Transverse colon (tissue), 4 donors: ENCODE results near the gene TBL3. TPM values are rescaled to one million over a fixed set of nuclear protein-coding genes. Genes with fewer than 3 reads are reported as not detected.
A peak's percentile ranks its signal among the peaks of the same experiment; 100 is the strongest.

Source experiments
- DNase-seq: peaks from one replicate; pipeline ENCODE4 v3.0.0-alpha.2; 2019
- H3K27ac ChIP-seq, 4 donors: fragments of 200-600 bp; sonication (generic); 2 replicates each; pipeline ENCODE4 v1.5.1; 2016 to 2018; ENCODE audit warnings: inconsistent platforms in 4 of 4
- H3K27me3 ChIP-seq: fragments of 200-600 bp; sonication (generic); 2 replicates; pipeline ENCODE4 v1.5.1; 2017; ENCODE audit warnings: inconsistent platforms
- H3K36me3 ChIP-seq, 4 donors: fragments of 200-600 bp; sonication (generic); 2 replicates each; pipeline ENCODE4 v1.5.1; 2017 to 2019; ENCODE audit warnings: inconsistent platforms in 4 of 4
- H3K4me1 ChIP-seq, 4 donors: fragments of 200-600 bp; sonication (generic); 2 replicates each; pipeline ENCODE4 v1.5.1; 2017 to 2020; ENCODE audit warnings: inconsistent platforms in 4 of 4
- H3K4me3 ChIP-seq, 4 donors: fragments of 200-600 bp; sonication (generic); 1 replicate in 1 of 4; 2 replicates in 3 of 4; pipeline versions ENCODE4 v1.5.1 to v1.6.1; 2017 to 2019; ENCODE audit warnings: inconsistent platforms in 4 of 4
- H3K9me3 ChIP-seq, 2 donors: fragments of 200-600 bp; sonication (generic); 2 replicates each; pipeline ENCODE4 v1.5.1; 2017 to 2019; ENCODE audit warnings: inconsistent platforms in 2 of 2
- EP300 ChIP-seq: sonication (generic); formaldehyde crosslinking; IDR thresholded peaks from one replicate; pipeline ENCODE4 v1.6.1; 2017; ENCODE audit warnings: antibody characterized with exemption, low read depth
- POLR2A ChIP-seq: fragments of 450-650 bp; IDR thresholded peaks from one replicate; pipeline ENCODE4 v1.6.1; 2016; ENCODE audit warnings: antibody characterized with exemption, mild to moderate bottlenecking, moderate library complexity
- POLR2AphosphoS5 ChIP-seq, 3 donors: sonication (generic); formaldehyde crosslinking; IDR thresholded peaks; one replicate each; pipeline ENCODE4 v1.6.1; 2016; ENCODE audit warnings: antibody characterized with exemption in 3 of 3
- WGBS, 2 donors: methylation state at CpG; one replicate each; pipeline ENCODE4 v1.1.5; 2018; ENCODE audit warnings: low coverage in 1 of 2; 5-methylcytosine and 5-hydroxymethylcytosine counted together
- in situ Hi-C, 4 donors: fragments of 200-750 bp; cut with MboI; loops; one replicate each; pipeline versions ENCODE4 v1.15.0 to v1.15.1; 2017; ENCODE audit warnings: low sequenced_read_pairs in 3 of 4, low pct_ligation_motif_present in 1 of 4, low pct_unique_long_range_greater_than_20kb in 1 of 4
- intact Hi-C: fragments of 100-400 bp; cut with DNase I; formaldehyde crosslinking; loops from one replicate; pipeline ENCODE4 v1.15.1; 2023; ENCODE audit warnings: low total_unique reads
- total RNA-seq, 4 donors: library from RNA; depleted of rRNA; stranded (reverse); fragments of >200 nt; gene quantifications; one replicate each; pipeline ENCODE4 v1.1.0, GENCODE V29; 2016
- TF ChIP-seq, protein P1 (sequence below), 5 experiments: fragments of 200-600 bp in 3 of 5; fragments of 450-650 bp in 2 of 5; sonication (generic) in 3 of 5; IDR thresholded peaks; 1 replicate in 2 of 5; 2 replicates in 3 of 5; pipeline ENCODE4 v1.5.1; 2016 to 2017; ENCODE audit warnings: antibody characterized with exemption in 5 of 5, inconsistent platforms in 3 of 5, mild to moderate bottlenecking in 2 of 5, moderate library complexity in 1 of 5

The TBL3 gene
- total RNA-seq, 4 donors from 2014 or later = 23.2 to 31.0 (median 28.2) TPM

DNA sequence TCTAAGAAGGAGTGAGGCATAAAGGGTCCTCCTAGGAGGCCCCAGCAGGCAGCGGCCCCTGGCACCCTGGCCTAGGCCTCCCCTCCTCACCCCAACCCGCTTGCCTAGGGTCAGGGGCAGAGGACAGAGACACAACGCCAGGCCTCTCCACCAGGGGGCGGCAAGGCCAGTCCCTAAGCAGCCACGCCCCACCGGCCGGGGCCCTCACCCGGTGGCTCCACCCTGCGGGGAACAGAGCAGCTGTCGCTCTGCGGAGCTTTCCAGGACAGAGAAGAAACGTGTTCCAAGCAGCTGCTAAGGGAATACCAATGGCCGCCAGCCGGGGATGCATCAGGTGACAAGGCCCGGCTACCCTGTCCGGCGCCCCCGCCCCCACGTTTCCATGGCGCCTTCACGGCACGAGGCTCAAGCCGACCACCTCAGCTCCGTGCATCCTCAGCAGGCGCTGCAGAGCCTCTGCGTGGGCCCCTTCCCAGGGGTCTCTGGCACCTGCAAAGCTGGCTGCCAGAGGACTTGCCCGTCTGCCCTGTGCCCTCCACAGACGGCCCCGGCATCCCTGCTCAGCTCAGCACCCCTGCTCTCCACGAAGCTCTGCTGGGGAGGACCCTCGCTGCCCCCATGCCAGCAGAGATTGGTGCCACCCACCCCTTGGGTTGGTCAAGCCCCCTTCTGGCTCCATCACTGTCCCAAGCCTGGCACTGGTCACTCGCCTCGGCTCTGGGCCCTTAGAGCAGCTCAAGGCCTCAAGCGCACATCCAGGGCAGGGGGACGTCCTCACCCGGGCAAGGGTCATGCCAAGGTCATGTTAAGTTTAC, 32.2 kb downstream of the TBL3 start:
- Histone ChIP-seq H3K9me3 (no peaks in the 10 kb centered on the region), H3K4me3 (peak overlapping the region in 1 of 4 donors; percentile 4), H3K4me1 (peaks cover 29 to 50% (median 40%) of the 10 kb centered on the region in 4 donors), H3K27me3 (no peaks in the 10 kb centered on the region), H3K27ac (peak overlapping the region; percentile 52 to 79 (median 62)), H3K36me3 (peaks cover 0 to 34% (median 23%) of the 10 kb centered on the region in 4 donors)
- in situ Hi-C loops (loop anchor here in 1 of 4 donors (25.0 kb wide), 1 partner anchor 133 kb away; the partner anchor contains the start of genes PKD1 and RAB26), intact Hi-C loops (loop anchor here (10.0 kb wide), 1 partner anchor 231 kb away; the partner anchor contains the start of gene DNASE1L2)
- DNase-seq = peak; percentile 95
- 40% methylated on average over 26 of the region's 36 CpGs; no CpG with 5 or more reads in 1 of the 2 donors for WGBS, 2 donors
- TF ChIP-seq, protein P1, sequence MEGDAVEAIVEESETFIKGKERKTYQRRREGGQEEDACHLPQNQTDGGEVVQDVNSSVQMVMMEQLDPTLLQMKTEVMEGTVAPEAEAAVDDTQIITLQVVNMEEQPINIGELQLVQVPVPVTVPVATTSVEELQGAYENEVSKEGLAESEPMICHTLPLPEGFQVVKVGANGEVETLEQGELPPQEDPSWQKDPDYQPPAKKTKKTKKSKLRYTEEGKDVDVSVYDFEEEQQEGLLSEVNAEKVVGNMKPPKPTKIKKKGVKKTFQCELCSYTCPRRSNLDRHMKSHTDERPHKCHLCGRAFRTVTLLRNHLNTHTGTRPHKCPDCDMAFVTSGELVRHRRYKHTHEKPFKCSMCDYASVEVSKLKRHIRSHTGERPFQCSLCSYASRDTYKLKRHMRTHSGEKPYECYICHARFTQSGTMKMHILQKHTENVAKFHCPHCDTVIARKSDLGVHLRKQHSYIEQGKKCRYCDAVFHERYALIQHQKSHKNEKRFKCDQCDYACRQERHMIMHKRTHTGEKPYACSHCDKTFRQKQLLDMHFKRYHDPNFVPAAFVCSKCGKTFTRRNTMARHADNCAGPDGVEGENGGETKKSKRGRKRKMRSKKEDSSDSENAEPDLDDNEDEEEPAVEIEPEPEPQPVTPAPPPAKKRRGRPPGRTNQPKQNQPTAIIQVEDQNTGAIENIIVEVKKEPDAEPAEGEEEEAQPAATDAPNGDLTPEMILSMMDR (IDR thresholded peaks at IDR 0.05) = peak; percentile 94 to 99 (median 97)
- TF ChIP-seq POLR2A = no peak
- TF ChIP-seq POLR2AphosphoS5 (IDR thresholded peaks at IDR 0.05) = peak in 2 of 3 donors; percentile 26 to 47
- no peak for TF ChIP-seq EP300

GRCh38 chr16:2004795-2005517, 33.1 kb downstream of the TBL3 start:
- intact Hi-C loops (loop anchor here (10.0 kb wide), 1 partner anchor 230 kb away; the partner anchor contains the start of gene DNASE1L2), in situ Hi-C loops (loop anchor here in 1 of 4 donors (25.0 kb wide), 1 partner anchor 132 kb away; the partner anchor contains the start of genes PKD1 and RAB26)
- H3K27ac ChIP-seq = peak overlapping the region in 2 of 4 donors; percentile 53 to 79
- peaks cover 0 to 25% (median 15%) of the 10 kb centered on the region in 4 donors for H3K36me3 ChIP-seq
- DNase-seq = no peak
- H3K4me3 ChIP-seq = no peak overlapping the region
- TF ChIP-seq POLR2AphosphoS5 (IDR thresholded peaks at IDR 0.05) (no peak), POLR2A (no peak), EP300 (no peak)
- TF ChIP-seq, protein P1 (IDR thresholded peaks at IDR 0.05) = no peak
- no peaks in the 10 kb centered on the region for H3K27me3 ChIP-seq
- peaks cover 29 to 50% (median 41%) of the 10 kb centered on the region in 4 donors for H3K4me1 ChIP-seq
- no peaks in the 10 kb centered on the region for H3K9me3 ChIP-seq
- 83% methylated on average over 32 of the region's 34 CpGs; no CpG with 5 or more reads in 1 of the 2 donors for WGBS, 2 donors

- no peak for DNase-seq
- WGBS, 2 donors = 75% methylated on average over 21 of the region's 21 CpGs; no CpG with 5 or more reads in 1 of the 2 donors
- peaks cover 34 to 56% (median 47%) of the 10 kb centered on the region in 4 donors for H3K4me1 ChIP-seq
- no peak overlapping the region for H3K4me3 ChIP-seq
- H3K27me3 ChIP-seq = no peaks in the 10 kb centered on the region
- H3K9me3 ChIP-seq = no peaks in the 10 kb centered on the region
- peaks cover 0 to 21% (median 13%) of the 10 kb centered on the region in 4 donors for H3K36me3 ChIP-seq
- H3K27ac ChIP-seq = no peak overlapping the region
- in situ Hi-C loops = loop anchor here in 1 of 4 donors (25.0 kb wide), 1 partner anchor 132 kb away; the partner anchor contains the start of genes PKD1 and RAB26
- TF ChIP-seq EP300 (no peak), POLR2AphosphoS5 (IDR thresholded peaks at IDR 0.05) (no peak)
- intact Hi-C loops = loop anchor here (10.0 kb wide), 1 partner anchor 229 kb away; the partner anchor contains the start of gene DNASE1L2
Measured at GRCh38 chr16:2005646-2006045, 33.8 kb downstream of the TBL3 start.

DNA sequence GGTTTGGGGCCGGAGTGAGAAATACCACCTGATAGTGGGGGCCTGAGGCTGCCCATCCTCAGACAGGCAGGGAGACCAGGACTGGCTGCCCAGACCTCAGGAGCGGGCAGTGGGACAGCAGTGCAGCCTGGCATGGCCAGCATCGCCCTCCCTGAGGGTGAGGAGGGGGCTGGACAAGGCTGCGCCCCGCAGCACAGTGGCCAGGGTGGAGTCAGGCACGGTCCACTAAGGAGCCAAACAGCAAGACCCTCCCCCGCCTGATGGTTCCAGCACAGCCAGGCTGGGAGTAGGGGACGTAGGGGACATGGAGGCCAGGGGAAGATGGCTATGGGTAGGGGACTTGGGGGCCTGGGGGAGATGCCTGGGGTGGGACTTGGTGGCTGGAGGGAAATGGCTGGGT, 34.5 kb downstream of the TBL3 start:
- H3K27ac ChIP-seq = no peak overlapping the region
- 94% methylated on average over 8 of the region's 8 CpGs; no CpG with 5 or more reads in 1 of the 2 donors for WGBS, 2 donors

More for the DNA sequence above, 34.5 kb downstream of the TBL3 start:
- H3K4me3 ChIP-seq = no peak overlapping the region
- DNase-seq = no peak
- intact Hi-C loops = loop anchor here (10.0 kb wide), 1 partner anchor 228 kb away; the partner anchor contains the start of gene DNASE1L2
- H3K4me1 ChIP-seq = peaks cover 36 to 57% (median 49%) of the 10 kb centered on the region in 4 donors
- H3K27me3 ChIP-seq = no peaks in the 10 kb centered on the region
- no peaks in the 10 kb centered on the region for H3K9me3 ChIP-seq
- TF ChIP-seq POLR2A (no peak), POLR2AphosphoS5 (IDR thresholded peaks at IDR 0.05) (no peak), EP300 (no peak)
- TF ChIP-seq, protein P1 (IDR thresholded peaks at IDR 0.05) = no peak
- peaks cover 0 to 14% (median 10%) of the 10 kb centered on the region in 4 donors for H3K36me3 ChIP-seq
- in situ Hi-C loops = loop anchor here in 1 of 4 donors (25.0 kb wide), 1 partner anchor 131 kb away; the partner anchor contains the start of genes PKD1 and RAB26
